ENCODE results near the gene SBF1. TPM values are rescaled to one million over a fixed set of nuclear protein-coding genes. Genes with fewer than 3 reads are reported as not detected.

Gene SBF1
- total and polyA plus RNA-seq, 2 of the 13 experiments (the other 11 are each of a cell fraction or from before 2014, with no cell fraction given): 31.7 to 40.9 TPM

- H3K27me3 ChIP-seq (ENCODE audit: control insufficient read depth in 1 of 2, insufficient read depth in 2 of 2, low read length in 2 of 2): peaks cover 0 to 4% of the 10 kb centered on the region in 2 experiments; a peak in 1 of 5 replicates
These were observed 2.0 kb upstream of the SBF1 start for GRCh38 chr22:50476868-50477267.

More at GRCh38 chr22:50476868-50477267, 2.0 kb upstream of the SBF1 start:
- H3K4me3 ChIP-seq (replicated peaks in 1 of 3; ENCODE audit: insufficient read depth in 1 of 3, low read depth in 2 of 3, low read length in 3 of 3): no peak overlapping the region
- H3K4me1 ChIP-seq (ENCODE audit: insufficient read depth, low read length): peaks cover 47% of the 10 kb centered on the region
- H3K9me3 ChIP-seq (ENCODE audit: low read length): no peaks in the 10 kb centered on the region
- POLR2A ChIA-PET: no interaction called here
- H2AFZ ChIP-seq (ENCODE audit: low read length): no peak overlapping the region
- ATAC-seq (no peak), DNase-seq (ENCODE audit: low spot score) (no peak), FAIRE-seq (no peak)
- intact Hi-C loops (cut with micrococcal nuclease; ENCODE audit: unreplicated experiment) (no loop called here), in situ Hi-C loops (cut with HindIII; ENCODE audit: extremely low pct_ligation_motif_present, low pct_unique_long_range_greater_than_20kb) (no loop called here)
- H3K79me2 ChIP-seq (ENCODE audit: insufficient read depth, low read length): peaks cover 24% of the 10 kb centered on the region
- H3K27ac ChIP-seq (ENCODE audit: extremely low read length, insufficient read depth, low read length): no peak overlapping the region
- CTCF ChIA-PET (ENCODE audit: low intra/inter-chr PET ratio, low total read pairs): no interaction called here
- TF ChIP-seq KMT2B (CRISPR knock-in tag; IDR thresholded peaks at IDR 0.05): no peak
- no peak for TF ChIP-seq ZNF784 (CRISPR knock-in tag; IDR thresholded peaks at IDR 0.05; ENCODE audit: borderline replicate concordance)
- no peak for TF ChIP-seq MXD4 (CRISPR knock-in tag; IDR thresholded peaks at IDR 0.05)
- no peak for TF ChIP-seq KDM6A (CRISPR knock-in tag; IDR thresholded peaks at IDR 0.05; ENCODE audit: low read depth)
- TF ChIP-seq PRPF4 (IDR thresholded peaks at IDR 0.05; ENCODE audit: low read depth, low read length, poor library complexity, severe bottlenecking): no peak
- TF ChIP-seq ZNF614 (CRISPR knock-in tag; IDR thresholded peaks at IDR 0.05; ENCODE audit: borderline replicate concordance): no peak
- no peak for TF ChIP-seq ZNF704 (CRISPR knock-in tag; IDR thresholded peaks at IDR 0.05; ENCODE audit: borderline replicate concordance)
- no peak for TF ChIP-seq FOXO4 (CRISPR knock-in tag; conservative IDR thresholded peaks at IDR 0.05)
- TF ChIP-seq HNF1A (IDR thresholded peaks at IDR 0.05; ENCODE audit: low read depth): no peak
- no peak for TF ChIP-seq HNF1A (CRISPR knock-in tag; IDR thresholded peaks at IDR 0.05; ENCODE audit: borderline replicate concordance)
- TF ChIP-seq KLF16 (CRISPR knock-in tag; IDR thresholded peaks at IDR 0.05): no peak
- no peak for TF ChIP-seq RAD21 (CRISPR knock-in tag; IDR thresholded peaks at IDR 0.05)
- no peak for TF ChIP-seq KDM2A (CRISPR knock-in tag; IDR thresholded peaks at IDR 0.05; ENCODE audit: borderline replicate concordance, low read depth)
- no peaks in the 10 kb centered on the region for H3K36me3 ChIP-seq (replicated peaks in 1 of 2; ENCODE audit: control insufficient read depth in 1 of 2, insufficient read depth in 2 of 2, low read length in 2 of 2)
- peaks cover 21% of the 10 kb centered on the region for H4K20me1 ChIP-seq (ENCODE audit: insufficient read depth, low read length)
- no TSS peak for BruUV-seq (replicated peaks)
- no peak overlapping the region for H3K9ac ChIP-seq (ENCODE audit: insufficient read depth, low read depth, low read length)
- 76% methylated on average over 7 of the region's 7 CpGs for WGBS (ENCODE audit: low lambda C conversion rate)
- H3K4me2 ChIP-seq (ENCODE audit: low read depth, low read length): no peak overlapping the region

Data from HepG2 (cell line).